K562 (cell line): ENCODE measurements around the gene FLCN. TPM values are rescaled to one million over a fixed set of nuclear protein-coding genes. Genes with fewer than 3 reads are reported as not detected.
"Not testable (repeated sequence)": the region's sequence is repeated elsewhere in the genome, so short reads cannot be mapped to it uniquely, and the experiment has no call there.

Experiments
- ATAC-seq: fragments of 200-7000 bp; cut with Tn5 transposase; 3 replicates; pipeline ENCODE4 v1.9.1; 2020; ENCODE audit warnings: moderate library complexity
- BruUV-seq: library from RNA; stranded (reverse); fragments of 400-500 nt; replicated peaks from 2 replicates; lab custom pipeline; 2021; lab: Mats Ljungman, UMichigan
- CTCF ChIA-PET: fragments of 300-600 bp; formaldehyde crosslinking; extraction: SDS; loops from one replicate; lab custom pipeline; 2021; ENCODE audit warnings: low intra/inter-chr PET ratio; lab: Yijun Ruan, JAX
- POLR2A ChIA-PET: fragments of 300-600, 350-650 bp; sonication (Branson Sonifier 250); formaldehyde crosslinking; extraction: SDS; loops from one replicate; lab custom pipeline; 2021; ENCODE audit warnings: antibody characterized with exemption, inconsistent platforms; lab: Yijun Ruan, JAX
- DNase-seq, 4 experiments: peaks; one replicate each; pipeline versions ENCODE4 v3.0.0 to v3.0.0-alpha.2; 2011 to 2018; ENCODE audit warnings: low spot score in 3 of 4, mixed read lengths in 3 of 4; ENCODE audit errors: extremely low read depth in 1 of 4
- FAIRE-seq: peaks from 2 replicates; lab custom pipeline; 2011; peaks lifted over from hg19 to GRCh38; lab: Jason Lieb, UNC
- H2AFZ ChIP-seq: 2 replicates; pipeline ENCODE4 v1.6.0; 2011; ENCODE audit warnings: low read depth, low read length, control low read depth, inconsistent platforms
- H3K27ac ChIP-seq: fragments of 200-600 bp; 3 replicates; pipeline ENCODE4 v1.8.0; 2011; ENCODE audit warnings: low read depth, mild to moderate bottlenecking, control low read depth, inconsistent platforms, low read length, moderate library complexity, mixed read lengths; ENCODE audit errors: extremely low read depth
- H3K27me3 ChIP-seq, 2 experiments: fragments of 300-600 bp in 1 of 2; 2 replicates in 1 of 2; 3 replicates in 1 of 2; pipeline versions ENCODE4 v1.6.0 to v1.8.0; 2011; ENCODE audit warnings: inconsistent platforms in 2 of 2, low read length in 2 of 2, mild to moderate bottlenecking in 1 of 2, mixed read lengths in 1 of 2, moderate library complexity in 1 of 2; ENCODE audit not compliant: control insufficient read depth in 2 of 2, insufficient read depth in 2 of 2
- H3K36me3 ChIP-seq: fragments of 300-600 bp; 3 replicates; pipeline ENCODE4 v1.8.0; 2011; ENCODE audit warnings: mild to moderate bottlenecking, low read length, inconsistent platforms; ENCODE audit not compliant: control insufficient read depth, insufficient read depth
- H3K4me1 ChIP-seq, 2 experiments: fragments of 200-600 bp in 1 of 2; replicated peaks in 1 of 2; 2 replicates in 1 of 2; 3 replicates in 1 of 2; pipeline versions ENCODE4 v1.5.1 to v1.8.0; 2011; ENCODE audit warnings: inconsistent platforms in 2 of 2, low read length in 2 of 2, mild to moderate bottlenecking in 1 of 2, mixed read lengths in 1 of 2, moderate library complexity in 1 of 2; ENCODE audit not compliant: control insufficient read depth in 2 of 2, insufficient read depth in 2 of 2
- H3K4me2 ChIP-seq: 2 replicates; pipeline ENCODE4 v1.6.1; 2011; ENCODE audit warnings: low read length, control low read depth, inconsistent platforms, mixed read lengths; ENCODE audit not compliant: insufficient read depth
- H3K4me3 ChIP-seq: fragments of 200-600 bp; sonication (generic), shearing (Covaris generic); 2 replicates; pipeline ENCODE4 v1.5.1; 2016; ENCODE audit warnings: control low read depth, inconsistent platforms
- H3K79me2 ChIP-seq: fragments of 200-600 bp; 3 replicates; pipeline ENCODE4 v1.8.0; 2011; ENCODE audit warnings: low read length, inconsistent platforms; ENCODE audit not compliant: control insufficient read depth, insufficient read depth
- H3K9ac ChIP-seq, 2 experiments: 2 replicates each; pipeline versions ENCODE4 v1.6.0 to v1.6.1; 2011; ENCODE audit warnings: low read depth in 2 of 2, low read length in 2 of 2, control low read depth in 1 of 2, inconsistent platforms in 1 of 2, mild to moderate bottlenecking in 1 of 2, mixed read lengths in 1 of 2; ENCODE audit not compliant: insufficient read depth in 1 of 2
- H3K9me1 ChIP-seq: one replicate; pipeline ENCODE4 v1.6.0; 2011; ENCODE audit warnings: inconsistent platforms, mild to moderate bottlenecking, low read length, moderate library complexity; ENCODE audit not compliant: control insufficient read depth, insufficient read depth
- H3K9me3 ChIP-seq: replicated peaks from 2 replicates; pipeline ENCODE4 v1.5.1; 2011; ENCODE audit warnings: low read depth, low read length, inconsistent platforms; ENCODE audit not compliant: control insufficient read depth, insufficient read depth
- H4K20me1 ChIP-seq: replicated peaks from 2 replicates; pipeline ENCODE4 v1.6.1; 2011; ENCODE audit warnings: low read length, inconsistent platforms, mixed read lengths; ENCODE audit not compliant: control insufficient read depth, insufficient read depth
- ZBTB43 ChIP-seq: sonication (generic); formaldehyde crosslinking; IDR thresholded peaks from 2 replicates; pipeline ENCODE4 v1.8.0; 2023; ENCODE audit warnings: mild to moderate bottlenecking, missing genetic modification reagents
- WGBS: fragments of 100-300 bp; shearing (Covaris generic); methylation state at CpG from one replicate; pipeline ENCODE4 v1.1.6; 2016; ENCODE audit warnings: low coverage, mixed read lengths; ENCODE audit not compliant: insufficient coverage; ENCODE audit errors: missing lambda C conversion rate; 5-methylcytosine and 5-hydroxymethylcytosine counted together
- in situ Hi-C: fragments of 300-500 bp; cut with MboI; formaldehyde crosslinking; loops from 4 replicates; pipeline ENCODE4 v1.15.0; 2018; ENCODE audit warnings: inconsistent platforms, mixed read lengths
- intact Hi-C: fragments of 100-400 bp; cut with micrococcal nuclease; formaldehyde crosslinking; loops from 2 replicates; pipeline ENCODE4 v1.14.2; 2022
- polyA plus RNA-seq, 8 experiments: library from polyadenylated mRNA; depleted of rRNA in 4 of 8; stranded (reverse) in 5 of 8; unstranded in 3 of 8; fragments of >200 nt; fragmentation: Nextera tagmentation in 2 of 8; fragmentation: Illumina TruSeq in 1 of 8; extraction: Ambion mirVana in 2 of 8; extraction: Trizol in 1 of 8; gene quantifications; 2 replicates each; pipeline versions ENCODE4 v1.2.1 to v1.2.3, GENCODE V29; 2011 to 2014; ENCODE audit warnings: inconsistent platforms in 1 of 8, missing spikeins in 1 of 8
- total RNA-seq, 7 experiments: library from RNA; depleted of rRNA in 6 of 7; stranded (reverse); fragments of >200 nt in 6 of 7; fragmentation: Illumina TruSeq in 2 of 7; extraction: Trizol in 2 of 7; gene quantifications; 2 replicates each; pipeline versions ENCODE4 v1.2.1 to v1.2.3, GENCODE V29; 2011 to 2021; ENCODE audit warnings: low replicate concordance in 1 of 7

FLCN gene
- total and polyA plus RNA-seq, 9 of the 15 experiments (the other 6 are each of a cell fraction or from before 2014, with no cell fraction given), result 1.6 to 33.5 (median 10.9) TPM

GRCh38 chr17:17195466-17195865, 41.5 kb downstream of the FLCN start:
- H3K9ac ChIP-seq, H3K9me3 ChIP-seq, CTCF ChIA-PET, H3K36me3 ChIP-seq, H4K20me1 ChIP-seq, H3K27me3 ChIP-seq, intact Hi-C loops, H3K4me2 ChIP-seq, ATAC-seq, H3K79me2 ChIP-seq, FAIRE-seq, H2AFZ ChIP-seq, H3K9me1 ChIP-seq, POLR2A ChIA-PET, in situ Hi-C loops, H3K4me1 ChIP-seq, DNase-seq, BruUV-seq, H3K27ac ChIP-seq, H3K4me3 ChIP-seq: not testable (repeated sequence)
- WGBS, result 89% methylated on average over 4 of the region's 5 CpGs

- Histone ChIP-seq H3K27ac (no peak overlapping the region), H2AFZ (no peak overlapping the region), H3K4me1 (peaks cover 0 to 3% of the 10 kb centered on the region in 2 experiments; a peak in 1 of 5 replicates)
- CTCF ChIA-PET, result no interaction called here
- TF ChIP-seq ZBTB43 (CRISPR knock-in tag), result no peak
- TF ChIP-seq, all 486 proteins: peak for 0
- DNase-seq (no peak), FAIRE-seq (no peak), ATAC-seq (no peak)
- POLR2A ChIA-PET, result interaction anchor here (0.8 to 1.1 kb wide), 3 partner anchors 10 to 24 kb away, joined by 3 to 5 read pairs (median 4); no protein-coding TSS in a partner anchor
- 69% methylated on average over 8 of the region's 10 CpGs for WGBS
- H3K36me3 ChIP-seq, result no peaks in the 10 kb centered on the region
- no peaks in the 10 kb centered on the region for H4K20me1 ChIP-seq
- H3K4me3 ChIP-seq, result no peak overlapping the region
- in situ Hi-C loops, result no loop called here
- H3K79me2 ChIP-seq, result no peaks in the 10 kb centered on the region
- no peak overlapping the region for H3K4me2 ChIP-seq
- no peaks in the 10 kb centered on the region for H3K9me3 ChIP-seq
- no TSS peak for BruUV-seq
- no peaks in the 10 kb centered on the region for H3K9me1 ChIP-seq
- H3K27me3 ChIP-seq, result no peaks in the 10 kb centered on the region
- no peak overlapping the region for H3K9ac ChIP-seq
- intact Hi-C loops, result no loop called here
These were observed 45.0 kb downstream of the FLCN start for GRCh38 chr17:17191961-17192381.
